ENCODE data around the gene SLC1A7.

SLC1A7 gene

DNA sequence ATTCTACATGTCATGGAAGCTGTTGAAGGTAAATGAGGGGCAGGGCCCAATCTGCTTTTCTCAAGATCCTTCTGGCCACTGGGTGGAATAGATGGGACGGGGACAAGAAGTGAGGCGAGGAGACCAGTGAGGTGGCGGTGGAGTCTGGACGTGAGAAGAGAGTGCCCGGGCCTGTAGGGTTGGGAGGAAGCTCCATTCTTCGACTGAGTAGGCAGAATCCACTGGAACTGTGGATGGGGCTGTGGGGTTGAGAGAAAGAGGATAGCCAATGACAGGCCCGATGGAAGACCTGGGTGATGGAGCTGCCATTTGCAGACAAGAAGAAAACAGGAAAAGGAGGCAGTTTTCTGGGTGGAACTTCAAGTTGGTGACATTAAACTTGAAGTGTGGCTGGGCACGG lies 10.3 kb downstream of the SLC1A7 start:
- H3K36me3 ChIP-seq (ENCODE audit: control insufficient read depth, low read length): no peaks in the 10 kb centered on the region
- no peaks in the 10 kb centered on the region for H3K9me2 ChIP-seq (replicated peaks; ENCODE audit: control insufficient read depth, low read length)
- H3K27me3 ChIP-seq (ENCODE audit: control insufficient read depth, low read length): no peaks in the 10 kb centered on the region
- H3F3A ChIP-seq (ENCODE audit: control insufficient read depth, insufficient read depth): no peaks in the 10 kb centered on the region
- no peaks in the 10 kb centered on the region for H3K9me3 ChIP-seq (ENCODE audit: control insufficient read depth, insufficient read depth, low read length)
- no peaks in the 10 kb centered on the region for H3K4me1 ChIP-seq (ENCODE audit: control insufficient read depth, low read length)
- no peak overlapping the region for H3K4me2 ChIP-seq (ENCODE audit: low read length)
- no peak overlapping the region for H3K27ac ChIP-seq (ENCODE audit: low read depth, low read length)
- no peaks in the 10 kb centered on the region for H4K20me1 ChIP-seq (ENCODE audit: control insufficient read depth, insufficient read depth, low read depth, low read length)
- H3K79me2 ChIP-seq (ENCODE audit: control insufficient read depth, low read length): no peaks in the 10 kb centered on the region
- TF ChIP-seq, protein P1, sequence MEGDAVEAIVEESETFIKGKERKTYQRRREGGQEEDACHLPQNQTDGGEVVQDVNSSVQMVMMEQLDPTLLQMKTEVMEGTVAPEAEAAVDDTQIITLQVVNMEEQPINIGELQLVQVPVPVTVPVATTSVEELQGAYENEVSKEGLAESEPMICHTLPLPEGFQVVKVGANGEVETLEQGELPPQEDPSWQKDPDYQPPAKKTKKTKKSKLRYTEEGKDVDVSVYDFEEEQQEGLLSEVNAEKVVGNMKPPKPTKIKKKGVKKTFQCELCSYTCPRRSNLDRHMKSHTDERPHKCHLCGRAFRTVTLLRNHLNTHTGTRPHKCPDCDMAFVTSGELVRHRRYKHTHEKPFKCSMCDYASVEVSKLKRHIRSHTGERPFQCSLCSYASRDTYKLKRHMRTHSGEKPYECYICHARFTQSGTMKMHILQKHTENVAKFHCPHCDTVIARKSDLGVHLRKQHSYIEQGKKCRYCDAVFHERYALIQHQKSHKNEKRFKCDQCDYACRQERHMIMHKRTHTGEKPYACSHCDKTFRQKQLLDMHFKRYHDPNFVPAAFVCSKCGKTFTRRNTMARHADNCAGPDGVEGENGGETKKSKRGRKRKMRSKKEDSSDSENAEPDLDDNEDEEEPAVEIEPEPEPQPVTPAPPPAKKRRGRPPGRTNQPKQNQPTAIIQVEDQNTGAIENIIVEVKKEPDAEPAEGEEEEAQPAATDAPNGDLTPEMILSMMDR (IDR thresholded peaks at IDR 0.05; ENCODE audit: low read depth, low read length, poor library complexity, severe bottlenecking): no peak
- no peak overlapping the region for H3K4me3 ChIP-seq (ENCODE audit: low read length)

DNA sequence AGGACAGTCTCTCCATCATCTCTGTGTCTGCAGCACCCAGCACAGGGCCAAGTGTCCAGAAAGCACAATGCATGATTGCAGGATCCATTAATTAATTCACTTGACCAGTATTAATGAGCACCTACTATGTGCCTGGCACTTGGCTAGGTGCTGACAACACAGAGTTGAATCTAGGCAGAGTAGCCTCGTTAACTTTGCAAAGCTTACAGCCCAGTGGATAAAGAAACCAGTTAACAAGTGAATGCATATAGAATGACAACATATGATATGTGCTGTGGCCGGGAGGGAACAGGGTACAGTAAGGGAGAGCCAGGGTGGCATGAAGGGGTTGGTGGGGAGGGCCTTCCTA lies 10.9 kb downstream of the SLC1A7 start:
- H3K27ac ChIP-seq (ENCODE audit: low read depth, low read length): no peak overlapping the region
- H3K9me2 ChIP-seq (replicated peaks; ENCODE audit: control insufficient read depth, low read length): no peaks in the 10 kb centered on the region
- TF ChIP-seq, protein P1 (IDR thresholded peaks at IDR 0.05; ENCODE audit: low read depth, low read length, poor library complexity, severe bottlenecking): no peak
- TF ChIP-seq EZH2phosphoT487 (IDR thresholded peaks at IDR 0.05; ENCODE audit: borderline replicate concordance, low read length): no peak

DNA sequence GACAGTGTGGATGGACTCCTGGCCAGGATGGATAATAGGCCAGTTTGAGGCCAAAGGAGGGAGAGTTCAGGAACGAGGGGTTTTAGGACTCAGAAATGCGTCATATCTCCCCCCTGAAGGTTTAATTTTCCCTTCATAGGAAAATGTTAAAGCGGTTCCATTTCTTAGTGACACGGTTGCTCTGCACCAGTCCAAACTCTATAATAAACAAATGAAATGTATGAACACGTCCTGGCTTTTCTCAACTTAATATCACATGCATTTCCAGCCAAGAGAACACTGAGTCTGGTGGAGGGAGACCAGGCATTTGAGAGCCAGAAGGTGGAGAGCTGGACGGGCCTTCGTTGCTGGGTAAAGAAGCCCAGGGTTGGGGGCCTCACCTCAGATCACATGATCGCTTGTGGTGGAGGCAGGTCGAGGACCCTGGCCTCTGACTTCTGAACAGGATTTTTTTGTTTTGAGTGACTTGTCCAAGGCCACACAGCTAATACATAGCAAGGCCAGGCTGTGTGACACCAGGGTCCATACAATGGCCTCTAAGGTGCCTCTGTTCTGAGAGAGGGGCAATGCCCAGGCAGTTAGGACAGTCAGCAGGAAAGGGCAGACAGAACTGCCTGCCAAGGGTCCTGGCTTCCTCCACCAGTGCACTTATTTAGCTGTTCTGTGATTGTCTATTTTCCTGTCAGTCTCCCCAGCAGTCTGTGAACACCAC lies 11.4 kb downstream of the SLC1A7 start:
- Histone ChIP-seq H3K9me2 (replicated peaks; ENCODE audit: control insufficient read depth, low read length) (no peaks in the 10 kb centered on the region), H4K20me1 (ENCODE audit: control insufficient read depth, insufficient read depth, low read depth, low read length) (no peaks in the 10 kb centered on the region), H3K36me3 (ENCODE audit: control insufficient read depth, low read length) (no peaks in the 10 kb centered on the region), H3K79me2 (ENCODE audit: control insufficient read depth, low read length) (no peaks in the 10 kb centered on the region), H3F3A (ENCODE audit: control insufficient read depth, insufficient read depth) (no peaks in the 10 kb centered on the region), H3K27me3 (ENCODE audit: control insufficient read depth, low read length) (no peaks in the 10 kb centered on the region), H3K4me1 (ENCODE audit: control insufficient read depth, low read length) (no peaks in the 10 kb centered on the region), H3K27ac (ENCODE audit: low read depth, low read length) (no peak overlapping the region), H3K4me3 (ENCODE audit: low read length) (no peak overlapping the region), H3K4me2 (ENCODE audit: low read length) (no peak overlapping the region), H3K9me3 (ENCODE audit: control insufficient read depth, insufficient read depth, low read length) (no peaks in the 10 kb centered on the region)
- TF ChIP-seq EZH2phosphoT487 (IDR thresholded peaks at IDR 0.05; ENCODE audit: borderline replicate concordance, low read length): no peak
- TF ChIP-seq, protein P1 (IDR thresholded peaks at IDR 0.05; ENCODE audit: low read depth, low read length, poor library complexity, severe bottlenecking): no peak

More for the DNA sequence above, 10.9 kb downstream of the SLC1A7 start:
- no peak overlapping the region for H3K4me3 ChIP-seq (ENCODE audit: low read length)
- no peaks in the 10 kb centered on the region for H3K27me3 ChIP-seq (ENCODE audit: control insufficient read depth, low read length)
- no peaks in the 10 kb centered on the region for H3K4me1 ChIP-seq (ENCODE audit: control insufficient read depth, low read length)
- no peaks in the 10 kb centered on the region for H3K79me2 ChIP-seq (ENCODE audit: control insufficient read depth, low read length)
- no peak overlapping the region for H3K4me2 ChIP-seq (ENCODE audit: low read length)
- H3K36me3 ChIP-seq (ENCODE audit: control insufficient read depth, low read length): no peaks in the 10 kb centered on the region
- H3K9me3 ChIP-seq (ENCODE audit: control insufficient read depth, insufficient read depth, low read length): no peaks in the 10 kb centered on the region
- no peaks in the 10 kb centered on the region for H3F3A ChIP-seq (ENCODE audit: control insufficient read depth, insufficient read depth)
- H4K20me1 ChIP-seq (ENCODE audit: control insufficient read depth, insufficient read depth, low read depth, low read length): no peaks in the 10 kb centered on the region
